ENCODE data around the gene PSD2.

The PSD2 gene

GRCh38 chr5:139796061-139796806 lies 626 bp downstream of the PSD2 start:
- Histone ChIP-seq H3K4me3 (ENCODE audit: low read length) (no peak overlapping the region), H3K36me3 (ENCODE audit: control insufficient read depth, insufficient read depth, low read length, severe bottlenecking) (no peaks in the 10 kb centered on the region)

GRCh38 chr5:139797335-139797734 lies 1.7 kb downstream of the PSD2 start:
- no peaks in the 10 kb centered on the region for H3K9me3 ChIP-seq (ENCODE audit: control insufficient read depth, low read length)
- no peak overlapping the region for H3K4me3 ChIP-seq (ENCODE audit: low read length)
- H3K4me1 ChIP-seq (ENCODE audit: control insufficient read depth, insufficient read depth, low read length) = no peaks in the 10 kb centered on the region
- H3K27me3 ChIP-seq (replicated peaks; ENCODE audit: control insufficient read depth, insufficient read depth, low read length) = peaks cover 65% of the 10 kb centered on the region
- no peak for DNase-seq (ENCODE audit: low read depth)
- no peaks in the 10 kb centered on the region for H3K36me3 ChIP-seq (ENCODE audit: control insufficient read depth, insufficient read depth, low read length, severe bottlenecking)
- H3K9ac ChIP-seq (ENCODE audit: low read length) = no peak overlapping the region

More at GRCh38 chr5:139796061-139796806, 626 bp downstream of the PSD2 start:
- Histone ChIP-seq H3K9ac (ENCODE audit: low read length) (no peak overlapping the region), H3K27me3 (replicated peaks; ENCODE audit: control insufficient read depth, insufficient read depth, low read length) (peaks cover 55% of the 10 kb centered on the region), H3K9me3 (ENCODE audit: control insufficient read depth, low read length) (no peaks in the 10 kb centered on the region), H3K4me1 (ENCODE audit: control insufficient read depth, insufficient read depth, low read length) (no peaks in the 10 kb centered on the region)
- no peak for DNase-seq (ENCODE audit: low read depth)

DNA sequence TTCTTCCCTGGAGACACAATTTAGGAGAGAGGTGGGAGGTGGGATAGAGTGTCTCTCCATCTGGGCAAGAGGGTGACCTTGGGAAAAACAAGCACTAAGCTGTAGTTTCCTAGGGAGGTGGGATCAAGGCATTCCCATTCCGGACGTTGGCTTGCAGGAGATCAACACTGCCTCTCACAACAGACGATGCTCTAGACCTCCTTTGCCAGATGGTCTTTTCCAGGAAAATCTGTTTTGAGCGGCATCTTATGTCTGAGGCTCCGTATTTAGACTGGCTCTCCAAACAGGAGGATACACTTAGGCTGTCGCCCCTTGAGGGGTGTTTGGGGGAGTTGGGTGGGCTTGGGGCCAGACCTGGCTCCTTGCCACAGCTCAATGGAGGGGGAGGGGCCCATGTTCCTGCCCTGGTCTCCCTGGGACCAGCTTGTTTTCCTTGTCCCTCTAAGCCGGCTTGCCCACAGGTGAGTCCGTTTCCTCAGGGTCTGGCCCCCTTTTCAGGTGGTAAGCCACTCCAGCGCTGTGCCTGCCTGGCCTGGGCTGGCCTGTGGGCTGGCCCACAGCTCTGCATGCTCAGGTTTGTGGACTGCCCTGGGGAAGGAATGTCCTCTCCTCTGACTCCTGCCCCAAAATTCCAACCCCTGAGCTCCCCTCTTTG lies 2.4 kb downstream of the PSD2 start:
- no peaks in the 10 kb centered on the region for H3K9me3 ChIP-seq (ENCODE audit: control insufficient read depth, low read length)
- peaks cover 72% of the 10 kb centered on the region for H3K27me3 ChIP-seq (replicated peaks; ENCODE audit: control insufficient read depth, insufficient read depth, low read length)
- no peaks in the 10 kb centered on the region for H3K36me3 ChIP-seq (ENCODE audit: control insufficient read depth, insufficient read depth, low read length, severe bottlenecking)
- no peak overlapping the region for H3K9ac ChIP-seq (ENCODE audit: low read length)
- H3K4me1 ChIP-seq (ENCODE audit: control insufficient read depth, insufficient read depth, low read length) = no peaks in the 10 kb centered on the region
- no peak for DNase-seq (ENCODE audit: low read depth)
- H3K4me3 ChIP-seq (ENCODE audit: low read length) = no peak overlapping the region

GRCh38 chr5:139798883-139799282 lies 3.3 kb downstream of the PSD2 start:
- Histone ChIP-seq H3K36me3 (ENCODE audit: control insufficient read depth, insufficient read depth, low read length, severe bottlenecking) (no peaks in the 10 kb centered on the region), H3K9ac (ENCODE audit: low read length) (no peak overlapping the region), H3K4me1 (ENCODE audit: control insufficient read depth, insufficient read depth, low read length) (no peaks in the 10 kb centered on the region), H3K9me3 (ENCODE audit: control insufficient read depth, low read length) (no peaks in the 10 kb centered on the region), H3K4me3 (ENCODE audit: low read length) (no peak overlapping the region), H3K27me3 (replicated peaks; ENCODE audit: control insufficient read depth, insufficient read depth, low read length) (peaks cover 71% of the 10 kb centered on the region)
- DNase-seq (ENCODE audit: low read depth) = no peak

- Histone ChIP-seq H3K9ac (ENCODE audit: low read length) (no peak overlapping the region), H3K27me3 (replicated peaks; ENCODE audit: control insufficient read depth, insufficient read depth, low read length) (peaks cover 71% of the 10 kb centered on the region), H3K36me3 (ENCODE audit: control insufficient read depth, insufficient read depth, low read length, severe bottlenecking) (no peaks in the 10 kb centered on the region), H3K9me3 (ENCODE audit: control insufficient read depth, low read length) (no peaks in the 10 kb centered on the region), H3K4me1 (ENCODE audit: control insufficient read depth, insufficient read depth, low read length) (no peaks in the 10 kb centered on the region), H3K4me3 (ENCODE audit: low read length) (no peak overlapping the region)
- no peak for DNase-seq (ENCODE audit: low read depth)
These were observed 3.8 kb downstream of the PSD2 start for GRCh38 chr5:139799359-139799758.

- Histone ChIP-seq H3K36me3 (ENCODE audit: control insufficient read depth, insufficient read depth, low read length, severe bottlenecking) (no peaks in the 10 kb centered on the region), H3K9me3 (ENCODE audit: control insufficient read depth, low read length) (no peaks in the 10 kb centered on the region), H3K4me3 (ENCODE audit: low read length) (no peak overlapping the region), H3K9ac (ENCODE audit: low read length) (no peak overlapping the region), H3K27me3 (replicated peaks; ENCODE audit: control insufficient read depth, insufficient read depth, low read length) (peaks cover 75% of the 10 kb centered on the region), H3K4me1 (ENCODE audit: control insufficient read depth, insufficient read depth, low read length) (peaks cover 6% of the 10 kb centered on the region)
- no peak for DNase-seq (ENCODE audit: low read depth)
These were observed 8.4 kb downstream of the PSD2 start for GRCh38 chr5:139803978-139804377.

DNA sequence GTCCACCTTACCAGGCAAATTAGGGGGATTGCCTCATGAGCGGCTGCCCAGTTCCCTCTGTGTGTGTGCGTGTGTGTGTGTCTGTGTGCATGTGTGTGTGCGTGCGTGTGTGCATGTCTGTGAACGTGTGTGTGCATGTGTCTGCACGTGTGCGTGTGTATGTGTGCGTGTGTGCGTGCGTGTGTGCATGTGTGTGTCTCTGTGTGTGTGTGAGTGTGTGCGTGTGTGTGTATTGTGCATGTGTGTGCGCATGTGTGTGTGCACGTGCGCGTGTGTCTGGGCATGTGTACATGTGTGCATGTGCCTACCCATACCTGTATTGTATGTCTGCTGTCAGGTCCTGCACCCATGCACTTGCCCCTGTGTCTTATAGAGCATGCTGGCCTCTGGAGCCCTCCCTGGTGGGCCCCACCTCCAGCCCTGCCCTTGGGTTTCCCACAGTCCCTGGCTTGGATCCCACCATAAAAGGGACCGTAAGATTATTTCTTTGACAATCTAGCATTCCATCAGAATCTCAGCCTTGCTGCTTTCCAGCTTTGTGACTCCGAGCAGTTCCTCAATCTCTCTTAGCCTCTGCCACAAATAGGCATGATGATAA lies 9.3 kb downstream of the PSD2 start:
- Histone ChIP-seq H3K4me3 (ENCODE audit: low read length) (no peak overlapping the region), H3K36me3 (ENCODE audit: control insufficient read depth, insufficient read depth, low read length, severe bottlenecking) (no peaks in the 10 kb centered on the region), H3K27me3 (replicated peaks; ENCODE audit: control insufficient read depth, insufficient read depth, low read length) (peaks cover 76% of the 10 kb centered on the region), H3K4me1 (ENCODE audit: control insufficient read depth, insufficient read depth, low read length) (peaks cover 6% of the 10 kb centered on the region), H3K9me3 (ENCODE audit: control insufficient read depth, low read length) (no peaks in the 10 kb centered on the region), H3K9ac (ENCODE audit: low read length) (no peak overlapping the region)
- DNase-seq (ENCODE audit: low read depth) = no peak

- DNase-seq (ENCODE audit: low read depth) = no peak
- H3K4me3 ChIP-seq (ENCODE audit: low read length) = no peak overlapping the region
- no peaks in the 10 kb centered on the region for H3K9me3 ChIP-seq (ENCODE audit: control insufficient read depth, low read length)
- H3K9ac ChIP-seq (ENCODE audit: low read length) = no peak overlapping the region
- H3K36me3 ChIP-seq (ENCODE audit: control insufficient read depth, insufficient read depth, low read length, severe bottlenecking) = no peaks in the 10 kb centered on the region
- H3K4me1 ChIP-seq (ENCODE audit: control insufficient read depth, insufficient read depth, low read length) = peaks cover 6% of the 10 kb centered on the region
- peaks cover 76% of the 10 kb centered on the region for H3K27me3 ChIP-seq (replicated peaks; ENCODE audit: control insufficient read depth, insufficient read depth, low read length)
These were observed 9.9 kb downstream of the PSD2 start for GRCh38 chr5:139805545-139805944.

DNA sequence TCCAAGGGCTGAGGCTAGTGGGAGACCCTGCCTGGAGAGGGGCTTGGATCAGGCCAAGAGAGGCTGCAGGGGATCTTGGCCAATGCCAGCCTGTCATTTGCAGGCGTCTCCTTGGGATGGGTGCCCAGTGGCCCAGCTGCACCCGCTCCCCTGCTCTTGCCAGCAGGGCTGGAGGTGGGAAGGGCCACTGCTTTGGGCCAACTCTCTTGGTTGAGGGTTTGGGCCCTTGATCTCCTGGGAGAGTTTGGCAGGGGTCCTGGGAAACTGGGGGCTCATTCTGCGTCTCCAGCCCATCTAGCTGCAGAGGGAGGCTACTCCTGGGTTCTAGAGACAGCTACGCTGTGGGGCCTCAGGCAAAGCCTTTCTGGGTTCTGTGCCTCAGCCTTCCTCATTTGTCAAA lies 10.5 kb downstream of the PSD2 start:
- Histone ChIP-seq H3K4me3 (ENCODE audit: low read length) (no peak overlapping the region), H3K9ac (ENCODE audit: low read length) (no peak overlapping the region), H3K9me3 (ENCODE audit: control insufficient read depth, low read length) (no peaks in the 10 kb centered on the region), H3K4me1 (ENCODE audit: control insufficient read depth, insufficient read depth, low read length) (peaks cover 6% of the 10 kb centered on the region), H3K27me3 (replicated peaks; ENCODE audit: control insufficient read depth, insufficient read depth, low read length) (peaks cover 79% of the 10 kb centered on the region), H3K36me3 (ENCODE audit: control insufficient read depth, insufficient read depth, low read length, severe bottlenecking) (no peaks in the 10 kb centered on the region)
- no peak for DNase-seq (ENCODE audit: low read depth)

DNA sequence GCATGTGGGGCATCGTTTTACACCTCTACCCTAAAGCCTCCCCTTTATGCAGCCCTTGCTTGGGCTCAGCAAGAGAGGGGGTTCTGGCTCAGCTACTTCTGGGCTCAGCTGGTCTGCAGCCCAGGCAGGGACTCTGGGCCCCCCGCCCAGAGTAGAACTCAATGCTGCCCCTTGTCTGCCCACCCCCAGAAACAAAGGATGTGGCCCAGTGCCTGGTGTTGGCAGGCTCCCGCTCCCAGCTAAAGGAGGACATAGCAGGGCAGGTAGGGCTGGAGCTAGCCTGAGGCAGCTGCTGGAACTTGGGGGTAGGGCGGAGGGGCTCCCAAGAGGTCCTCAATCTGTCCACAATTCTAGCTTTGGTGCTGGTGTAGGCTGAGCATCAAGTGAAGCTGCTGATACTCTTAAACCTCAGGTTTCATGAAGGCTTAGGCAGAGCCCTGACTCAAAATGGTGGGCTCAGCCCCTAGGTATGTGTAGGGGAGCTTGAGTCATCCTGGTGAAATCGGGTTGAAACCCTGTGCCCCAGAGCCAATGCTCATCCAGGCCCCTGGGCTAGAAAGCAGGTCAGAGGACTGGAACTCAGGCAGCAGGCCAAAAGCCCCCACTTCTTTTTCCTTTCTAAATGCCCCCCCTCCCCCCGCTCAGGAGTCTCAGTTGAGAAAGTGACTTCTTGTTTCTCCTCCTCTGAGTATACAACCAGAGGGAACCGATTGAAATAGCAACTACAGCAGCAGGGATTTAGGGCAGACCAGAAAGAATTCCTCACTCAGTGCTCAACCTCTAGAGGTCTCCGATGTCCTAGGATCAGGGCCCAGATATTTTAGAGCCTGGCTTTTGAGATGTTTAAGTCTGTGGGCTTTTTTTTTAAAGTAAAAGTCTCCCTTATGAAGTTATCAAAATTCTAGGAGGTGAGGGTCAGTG lies 11.4 kb downstream of the PSD2 start:
- no peak overlapping the region for H3K4me3 ChIP-seq (ENCODE audit: low read length)
- H3K27me3 ChIP-seq (replicated peaks; ENCODE audit: control insufficient read depth, insufficient read depth, low read length) = peaks cover 74% of the 10 kb centered on the region
- H3K4me1 ChIP-seq (ENCODE audit: control insufficient read depth, insufficient read depth, low read length) = peaks cover 6% of the 10 kb centered on the region
- no peak overlapping the region for H3K9ac ChIP-seq (ENCODE audit: low read length)
- H3K9me3 ChIP-seq (ENCODE audit: control insufficient read depth, low read length) = no peaks in the 10 kb centered on the region
- DNase-seq (ENCODE audit: low read depth) = no peak
- H3K36me3 ChIP-seq (ENCODE audit: control insufficient read depth, insufficient read depth, low read length, severe bottlenecking) = no peaks in the 10 kb centered on the region

DNA sequence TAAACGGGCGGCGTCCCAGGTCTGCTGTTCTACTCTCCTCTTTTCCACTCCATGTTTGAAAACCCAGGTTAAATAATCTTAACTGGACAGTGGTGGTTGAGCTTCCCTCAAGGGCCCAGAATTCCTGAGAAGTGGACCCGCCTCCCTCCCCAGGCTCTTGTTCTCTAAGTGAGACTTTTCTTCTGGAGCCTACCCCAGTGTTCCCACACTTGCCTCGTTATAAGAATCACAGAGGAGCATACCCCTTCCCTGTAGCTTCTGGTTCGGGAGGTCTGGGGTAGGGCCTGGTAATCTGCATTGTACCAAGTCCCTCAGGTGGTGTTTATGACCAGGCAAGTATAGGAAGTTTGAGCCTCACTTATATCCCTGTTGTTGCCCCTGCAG lies 12.0 kb downstream of the PSD2 start:
- Histone ChIP-seq H3K4me1 (ENCODE audit: control insufficient read depth, insufficient read depth, low read length) (peaks cover 6% of the 10 kb centered on the region), H3K9ac (ENCODE audit: low read length) (no peak overlapping the region), H3K27me3 (replicated peaks; ENCODE audit: control insufficient read depth, insufficient read depth, low read length) (peaks cover 74% of the 10 kb centered on the region), H3K36me3 (ENCODE audit: control insufficient read depth, insufficient read depth, low read length, severe bottlenecking) (no peaks in the 10 kb centered on the region), H3K9me3 (ENCODE audit: control insufficient read depth, low read length) (no peaks in the 10 kb centered on the region), H3K4me3 (ENCODE audit: low read length) (no peak overlapping the region)
- no peak for DNase-seq (ENCODE audit: low read depth)

Data from adipocyte (in vitro differentiated cells).